Activated B cell treated with CpG ODN at 0.5 μM for 24 hours (primary cell): ENCODE measurements around the gene ASB3. TPM values are rescaled to one million over a fixed set of nuclear protein-coding genes. Genes with fewer than 3 reads are reported as not detected.

Experiments used
- ATAC-seq: fragments of 200-7000 bp; cut with Tn5 transposase; one replicate; pipeline ENCODE4 v1.10.0; 2021; ENCODE audit warnings: low read depth, mild to moderate bottlenecking, moderate library complexity
- CTCF ChIA-PET: fragments of 350-600 bp; sonication (Branson Sonifier 250); formaldehyde crosslinking; loops from one replicate; lab custom pipeline; 2021; ENCODE audit warnings: antibody characterized with exemption; lab: Charles Lee
- POLR2A ChIA-PET: fragments of 350-600 bp; sonication (Branson Sonifier 250); formaldehyde crosslinking; loops from one replicate; lab custom pipeline; 2021; ENCODE audit warnings: antibody characterized with exemption; lab: Charles Lee
- DNase-seq: peaks from one replicate; pipeline ENCODE4 v3.0.0; 2022
- H3K27ac Mint-ChIP-seq: one replicate; pipeline ENCODE4 v1.8.0; 2020; ENCODE audit warnings: mixed read lengths
- H3K27me3 Mint-ChIP-seq: one replicate; pipeline ENCODE4 v1.8.0; 2021; ENCODE audit warnings: mixed read lengths
- H3K36me3 Mint-ChIP-seq: one replicate; pipeline ENCODE4 v1.8.0; 2021; ENCODE audit warnings: low read depth, mixed read lengths
- H3K4me1 Mint-ChIP-seq: one replicate; pipeline ENCODE4 v1.8.0; 2021; ENCODE audit warnings: mixed read lengths
- H3K4me3 Mint-ChIP-seq: one replicate; pipeline ENCODE4 v1.8.0; 2020; ENCODE audit warnings: mild to moderate bottlenecking, mixed read lengths
- H3K9me3 Mint-ChIP-seq: one replicate; pipeline ENCODE4 v1.8.0; 2020; ENCODE audit warnings: mixed read lengths
- CTCF ChIP-seq: fragments of 200-600 bp; IDR thresholded peaks from one replicate; pipeline ENCODE4 v1.8.0; 2022; ENCODE audit warnings: antibody characterized with exemption, mild to moderate bottlenecking
- intact Hi-C: fragments of 100-400 bp; cut with micrococcal nuclease; formaldehyde crosslinking; loops from one replicate; pipeline ENCODE4 v1.15.1; 2024
- total RNA-seq: library from RNA; stranded (reverse); gene quantifications from 2 replicates; pipeline ENCODE4 v1.2.3, GENCODE V29; 2022

ASB3 gene
- total RNA-seq, 1 donor from 2014 or later: 22.8 TPM

- intact Hi-C loops: no loop called here
- ATAC-seq: no peak
Observed at GRCh38 chr2:53701221-53701620, 85.5 kb downstream of the ASB3 start.

GRCh38 chr2:53697686-53698085, 89.1 kb downstream of the ASB3 start:
- no peaks in the 10 kb centered on the region for H3K27me3 Mint-ChIP-seq
- peaks cover 53% of the 10 kb centered on the region for H3K36me3 Mint-ChIP-seq
- CTCF ChIA-PET: no interaction called here
- intact Hi-C loops: no loop called here
- no peak overlapping the region for H3K4me3 Mint-ChIP-seq
- no peak overlapping the region for H3K27ac Mint-ChIP-seq
- POLR2A ChIA-PET: no interaction called here
- DNase-seq: no peak
- H3K9me3 Mint-ChIP-seq: no peaks in the 10 kb centered on the region
- ATAC-seq: no peak
- TF ChIP-seq CTCF: no peak
- H3K4me1 Mint-ChIP-seq: no peaks in the 10 kb centered on the region

More at GRCh38 chr2:53701221-53701620, 85.5 kb downstream of the ASB3 start:
- no peaks in the 10 kb centered on the region for H3K27me3 Mint-ChIP-seq
- H3K36me3 Mint-ChIP-seq: peaks cover 51% of the 10 kb centered on the region
- POLR2A ChIA-PET: no interaction called here
- H3K27ac Mint-ChIP-seq: no peak overlapping the region
- no peak for DNase-seq
- no peak overlapping the region for H3K4me3 Mint-ChIP-seq
- no peaks in the 10 kb centered on the region for H3K4me1 Mint-ChIP-seq
- CTCF ChIA-PET: no interaction called here
- TF ChIP-seq CTCF: no peak
- no peaks in the 10 kb centered on the region for H3K9me3 Mint-ChIP-seq

GRCh38 chr2:53697092-53697491, 89.7 kb downstream of the ASB3 start:
- no peak for DNase-seq
- Mint-ChIP-seq H3K4me1 (no peaks in the 10 kb centered on the region), H3K9me3 (no peaks in the 10 kb centered on the region), H3K4me3 (no peak overlapping the region), H3K27me3 (no peaks in the 10 kb centered on the region), H3K36me3 (peaks cover 53% of the 10 kb centered on the region), H3K27ac (no peak overlapping the region)
- ChIA-PET CTCF (no interaction called here), POLR2A (no interaction called here)
- no peak for ATAC-seq
- no peak for TF ChIP-seq CTCF
- intact Hi-C loops: no loop called here

- Mint-ChIP-seq H3K36me3 (peaks cover 59% of the 10 kb centered on the region), H3K4me1 (no peaks in the 10 kb centered on the region), H3K4me3 (no peak overlapping the region), H3K27me3 (no peaks in the 10 kb centered on the region), H3K27ac (no peak overlapping the region), H3K9me3 (no peaks in the 10 kb centered on the region)
- TF ChIP-seq CTCF: no peak
- ChIA-PET POLR2A (no interaction called here), CTCF (no interaction called here)
- no peak for ATAC-seq
- intact Hi-C loops: no loop called here
- no peak for DNase-seq
Observed at GRCh38 chr2:53695575-53695974, 91.2 kb downstream of the ASB3 start.

GRCh38 chr2:53694096-53694771, 92.5 kb downstream of the ASB3 start:
- no peak for ATAC-seq
- H3K27me3 Mint-ChIP-seq: no peaks in the 10 kb centered on the region
- DNase-seq: no peak
- POLR2A ChIA-PET: no interaction called here
- no peaks in the 10 kb centered on the region for H3K4me1 Mint-ChIP-seq
- no peak overlapping the region for H3K4me3 Mint-ChIP-seq
- intact Hi-C loops: no loop called here
- no peak overlapping the region for H3K27ac Mint-ChIP-seq
- TF ChIP-seq CTCF: no peak
- peaks cover 55% of the 10 kb centered on the region for H3K36me3 Mint-ChIP-seq
- no peaks in the 10 kb centered on the region for H3K9me3 Mint-ChIP-seq
- CTCF ChIA-PET: no interaction called here
